HUES48 (cell line): ENCODE results near the gene UNC13D.

Source experiments
- H3K27ac ChIP-seq: one replicate; pipeline ENCODE4 v1.7.0; 2013; ENCODE audit warnings: low read depth, low read length, inconsistent platforms
- H3K27me3 ChIP-seq: 2 replicates; pipeline ENCODE4 v1.6.1; 2013; ENCODE audit warnings: mild to moderate bottlenecking, low read length; ENCODE audit not compliant: control insufficient read depth, insufficient read depth
- H3K36me3 ChIP-seq: 2 replicates; pipeline ENCODE4 v1.6.1; 2013; ENCODE audit warnings: low read length; ENCODE audit not compliant: control insufficient read depth, insufficient read depth
- H3K4me1 ChIP-seq: 2 replicates; pipeline ENCODE4 v1.6.1; 2013; ENCODE audit warnings: mild to moderate bottlenecking, low read length; ENCODE audit not compliant: control insufficient read depth, insufficient read depth
- H3K4me3 ChIP-seq: 2 replicates; pipeline ENCODE4 v1.5.1; 2013; ENCODE audit warnings: mild to moderate bottlenecking, low read depth, low read length
- H3K9ac ChIP-seq: 2 replicates; pipeline ENCODE4 v1.6.1; 2013; ENCODE audit warnings: mild to moderate bottlenecking, low read depth, low read length, moderate library complexity
- H3K9me3 ChIP-seq: 2 replicates; pipeline ENCODE4 v1.6.1; 2013; ENCODE audit warnings: low read length; ENCODE audit not compliant: control insufficient read depth, insufficient read depth

Gene UNC13D

DNA sequence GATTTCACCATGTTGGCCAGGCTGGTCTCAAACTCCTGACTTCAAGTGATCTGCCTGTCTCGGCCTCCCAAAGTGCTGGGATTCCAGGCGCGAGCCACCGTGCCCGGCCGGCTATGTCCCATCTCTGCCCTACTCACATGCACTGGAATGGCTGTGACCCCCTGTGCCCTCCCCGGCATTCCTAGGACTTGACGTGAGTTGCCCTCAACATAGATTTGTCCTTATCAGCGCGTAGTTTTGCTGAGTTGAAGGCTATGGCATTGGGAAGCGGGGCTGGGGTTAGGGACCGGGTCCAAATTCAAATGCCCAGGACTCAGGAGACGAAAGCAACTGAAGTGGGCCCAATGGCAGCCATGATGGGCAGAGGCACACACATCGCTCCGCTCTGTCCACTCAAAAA lies 5.8 kb downstream of the UNC13D start:
- H3K4me3 ChIP-seq = no peak overlapping the region
- H3K36me3 ChIP-seq = no peaks in the 10 kb centered on the region
- H3K9me3 ChIP-seq = no peaks in the 10 kb centered on the region
- no peak overlapping the region for H3K27ac ChIP-seq
- H3K27me3 ChIP-seq = no peaks in the 10 kb centered on the region
- H3K4me1 ChIP-seq = peaks cover 2% of the 10 kb centered on the region
- no peak overlapping the region for H3K9ac ChIP-seq

DNA sequence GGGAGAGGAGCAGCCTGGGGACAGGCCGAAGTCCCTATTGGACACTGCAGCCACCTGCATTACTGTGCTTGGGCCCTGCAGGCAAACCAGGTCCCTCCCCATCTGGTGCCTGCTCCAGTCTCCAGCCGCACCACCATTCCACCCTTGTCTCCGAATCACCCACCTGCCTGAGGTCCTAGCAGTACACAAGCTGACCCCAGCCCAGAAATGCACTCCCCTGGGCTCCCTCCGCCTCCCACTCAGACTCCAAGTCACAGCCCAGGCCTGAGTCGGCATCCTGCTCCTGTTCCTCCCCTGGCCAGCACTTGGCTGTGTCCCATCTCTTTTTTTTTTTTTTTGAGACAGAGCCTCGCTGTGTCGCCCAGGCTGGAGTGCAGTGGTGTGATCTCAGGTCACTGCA lies 6.3 kb downstream of the UNC13D start:
- no peak overlapping the region for H3K4me3 ChIP-seq
- peaks cover 7% of the 10 kb centered on the region for H3K4me1 ChIP-seq
- no peaks in the 10 kb centered on the region for H3K27me3 ChIP-seq
- no peaks in the 10 kb centered on the region for H3K36me3 ChIP-seq
- no peaks in the 10 kb centered on the region for H3K9me3 ChIP-seq
- no peak overlapping the region for H3K27ac ChIP-seq
- no peak overlapping the region for H3K9ac ChIP-seq

DNA sequence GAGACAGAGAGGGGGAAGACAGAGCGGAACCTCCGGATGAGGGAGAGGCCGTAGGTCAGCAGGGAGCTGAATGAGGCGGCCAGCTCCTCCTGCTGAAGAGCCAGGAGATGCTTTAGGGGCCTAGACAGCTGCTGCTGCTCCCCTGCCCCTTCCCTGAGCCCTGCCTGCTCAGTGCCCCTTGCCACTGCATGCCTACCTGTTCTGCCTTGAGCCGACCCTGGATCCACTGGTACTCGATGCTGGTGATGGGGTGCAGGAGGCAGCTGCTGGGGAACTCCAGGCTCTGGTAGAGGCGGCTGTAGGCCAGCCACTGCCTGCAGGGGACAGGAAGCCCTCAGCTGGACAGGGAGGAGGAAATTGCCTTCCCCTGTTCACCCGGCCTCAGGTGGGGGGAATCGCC lies 7.6 kb downstream of the UNC13D start:
- no peaks in the 10 kb centered on the region for H3K27me3 ChIP-seq
- peaks cover 14% of the 10 kb centered on the region for H3K4me1 ChIP-seq
- no peaks in the 10 kb centered on the region for H3K36me3 ChIP-seq
- no peak overlapping the region for H3K9ac ChIP-seq
- H3K27ac ChIP-seq = no peak overlapping the region
- no peaks in the 10 kb centered on the region for H3K9me3 ChIP-seq
- no peak overlapping the region for H3K4me3 ChIP-seq

DNA sequence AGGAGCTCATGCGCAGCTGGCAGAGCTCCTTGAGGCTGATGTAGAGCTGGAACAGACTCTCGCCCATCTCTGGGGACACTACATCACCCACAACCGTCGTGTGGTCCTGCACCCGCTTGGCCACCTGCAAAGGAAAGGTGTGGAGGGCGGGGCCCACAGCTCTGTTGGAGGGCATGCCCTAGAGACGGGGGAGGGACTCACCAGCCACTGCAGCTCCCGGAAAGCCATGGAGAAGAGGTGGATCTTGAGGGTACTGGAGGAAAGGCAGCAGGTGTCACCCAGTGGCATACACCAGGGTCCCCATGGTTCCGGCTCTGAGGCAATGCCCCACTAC lies 8.6 kb downstream of the UNC13D start:
- no peak overlapping the region for H3K27ac ChIP-seq
- no peaks in the 10 kb centered on the region for H3K36me3 ChIP-seq
- no peaks in the 10 kb centered on the region for H3K9me3 ChIP-seq
- no peak overlapping the region for H3K4me3 ChIP-seq
- H3K9ac ChIP-seq = no peak overlapping the region
- no peaks in the 10 kb centered on the region for H3K27me3 ChIP-seq
- H3K4me1 ChIP-seq = peaks cover 19% of the 10 kb centered on the region

DNA sequence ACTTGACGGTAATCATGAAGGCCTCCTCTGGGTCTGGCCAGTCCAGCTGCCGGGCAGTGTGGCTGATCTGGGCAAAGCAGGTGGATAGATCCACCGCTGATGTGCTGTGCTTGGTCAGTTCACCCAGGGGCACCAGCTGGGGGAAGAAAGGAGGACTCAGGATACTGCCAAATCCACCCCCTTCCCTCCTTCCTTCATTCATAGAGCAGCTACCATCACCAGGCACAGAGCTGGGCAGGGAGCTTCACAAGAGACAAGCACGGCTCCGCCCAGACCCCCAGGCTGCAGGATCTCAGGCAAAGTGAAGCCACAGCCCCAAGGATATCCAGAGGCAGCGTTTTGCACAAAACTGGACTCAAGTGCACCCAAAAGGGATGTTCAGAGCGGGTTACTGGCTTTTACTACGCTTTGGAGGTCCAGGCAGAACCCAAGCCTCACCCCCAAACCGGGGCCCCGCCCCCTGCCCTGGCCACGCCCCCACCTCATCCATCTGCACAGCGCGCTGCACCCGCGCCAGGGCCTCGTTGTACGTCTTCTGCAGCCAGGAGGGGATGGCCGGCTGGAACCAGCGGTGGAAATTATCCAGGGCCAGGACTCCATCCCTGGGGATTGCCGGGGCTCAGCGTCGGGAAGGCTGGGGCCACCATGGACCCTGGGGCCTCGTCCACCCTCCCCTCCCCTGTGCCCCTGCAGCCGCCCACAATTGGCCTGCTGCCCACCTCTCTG lies 9.1 kb downstream of the UNC13D start:
- H3K27ac ChIP-seq = no peak overlapping the region
- no peak overlapping the region for H3K4me3 ChIP-seq
- no peaks in the 10 kb centered on the region for H3K36me3 ChIP-seq
- H3K9me3 ChIP-seq = no peaks in the 10 kb centered on the region
- peaks cover 23% of the 10 kb centered on the region for H3K4me1 ChIP-seq
- no peak overlapping the region for H3K9ac ChIP-seq
- no peaks in the 10 kb centered on the region for H3K27me3 ChIP-seq

DNA sequence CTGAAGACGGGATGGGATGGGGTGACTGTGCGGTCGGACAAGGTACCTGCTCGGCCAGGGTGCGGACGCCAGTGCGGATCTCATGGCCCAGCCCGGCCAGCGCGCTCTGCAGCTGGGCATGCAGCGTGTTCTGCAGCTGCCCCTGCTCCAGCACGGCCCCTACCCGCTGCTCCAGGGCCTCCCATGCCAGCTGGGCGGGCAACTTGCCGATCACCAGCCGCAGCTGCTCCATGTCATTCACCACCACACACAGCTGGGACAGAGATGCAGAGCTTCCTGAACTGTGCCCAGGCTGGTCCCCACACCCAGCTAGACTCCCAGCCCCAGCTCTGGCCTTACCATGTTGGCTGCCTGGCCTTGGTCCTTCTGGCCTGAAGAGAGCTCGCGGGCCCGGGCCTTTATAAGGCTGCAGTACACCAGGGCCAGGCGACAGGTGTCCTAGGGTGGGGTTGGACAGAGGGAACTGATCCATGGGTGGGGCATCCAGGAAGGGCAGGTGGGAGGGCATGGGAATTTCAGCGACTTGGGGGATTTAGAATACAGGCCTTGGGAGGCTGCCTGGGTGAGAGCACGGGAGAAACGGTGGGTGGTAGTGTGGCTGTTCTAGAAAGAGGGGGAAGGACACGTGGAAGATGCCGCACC lies 9.8 kb downstream of the UNC13D start:
- no peaks in the 10 kb centered on the region for H3K36me3 ChIP-seq
- H3K4me1 ChIP-seq = peaks cover 24% of the 10 kb centered on the region
- no peak overlapping the region for H3K4me3 ChIP-seq
- H3K9ac ChIP-seq = no peak overlapping the region
- no peak overlapping the region for H3K27ac ChIP-seq
- H3K9me3 ChIP-seq = no peaks in the 10 kb centered on the region
- H3K27me3 ChIP-seq = no peaks in the 10 kb centered on the region

DNA sequence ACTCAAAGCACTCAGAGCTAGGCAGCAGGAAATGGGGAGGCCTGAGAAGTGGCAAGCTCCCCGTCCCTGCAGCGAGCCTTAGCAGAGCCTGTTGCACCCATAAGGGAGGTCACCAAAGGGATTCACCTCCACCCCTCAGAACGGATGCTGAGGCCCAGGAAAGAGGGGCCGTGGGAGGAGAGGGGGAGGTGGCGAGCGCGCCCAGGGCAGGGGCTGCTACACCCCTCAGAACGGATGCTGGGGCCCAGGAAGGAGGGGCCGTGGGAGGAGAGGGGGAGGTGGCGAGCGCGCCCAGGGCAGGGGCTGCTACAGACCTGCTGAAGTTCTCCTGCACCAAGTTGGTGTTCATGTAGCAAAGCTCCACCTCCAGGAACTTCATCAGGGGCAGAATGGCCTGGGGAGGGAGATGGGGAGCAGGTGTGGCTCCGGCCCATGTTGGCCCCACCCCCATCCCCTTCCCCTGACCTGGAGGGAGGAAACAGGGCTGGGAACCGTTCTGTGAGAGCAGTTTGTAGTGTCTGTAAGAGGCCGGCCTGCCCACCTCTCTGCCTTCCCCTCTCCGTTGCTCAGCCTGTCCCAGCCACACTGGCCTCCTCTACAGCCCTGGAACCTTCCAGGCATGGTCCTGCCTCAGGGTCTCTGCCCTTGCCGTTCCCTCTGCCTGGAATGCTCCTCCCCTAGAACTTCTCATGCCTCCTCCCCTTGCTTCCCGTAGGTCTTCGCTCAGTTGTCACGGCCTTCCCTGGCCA lies 11.4 kb downstream of the UNC13D start:
- Histone ChIP-seq H3K27ac (peak overlapping the region; percentile 21), H3K4me1 (peaks cover 28% of the 10 kb centered on the region), H3K4me3 (peak overlapping the region; percentile 36), H3K9ac (no peak overlapping the region), H3K36me3 (no peaks in the 10 kb centered on the region), H3K27me3 (no peaks in the 10 kb centered on the region), H3K9me3 (no peaks in the 10 kb centered on the region)

DNA sequence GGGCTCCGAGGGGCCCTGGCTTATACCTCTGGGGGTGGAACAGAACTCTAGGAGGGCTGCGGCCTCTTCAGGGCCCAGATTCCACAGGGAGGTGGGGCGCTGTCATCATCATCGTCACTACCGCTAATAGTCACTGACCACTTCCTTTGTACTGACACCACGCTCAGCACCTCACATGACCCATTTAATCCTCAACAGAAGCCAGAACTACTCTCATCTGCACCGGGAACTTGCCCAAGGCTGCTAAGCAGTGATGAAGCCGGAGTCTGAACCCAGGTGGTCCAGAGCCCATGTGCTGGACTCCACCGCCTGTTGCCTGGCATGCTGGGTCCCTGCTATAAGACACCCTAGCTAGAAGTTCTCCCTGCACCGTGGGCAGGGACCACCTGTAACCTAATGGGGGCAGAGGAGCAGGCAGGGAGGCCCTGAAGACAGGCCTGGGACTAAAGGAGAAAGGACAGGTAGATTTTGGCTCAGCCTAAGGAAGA lies 12.0 kb downstream of the UNC13D start:
- H3K9ac ChIP-seq = no peak overlapping the region
- H3K36me3 ChIP-seq = no peaks in the 10 kb centered on the region
- H3K27ac ChIP-seq = peak overlapping the region; percentile 21
- H3K27me3 ChIP-seq = no peaks in the 10 kb centered on the region
- H3K4me3 ChIP-seq = peak overlapping the region; percentile 36
- peaks cover 31% of the 10 kb centered on the region for H3K4me1 ChIP-seq
- no peaks in the 10 kb centered on the region for H3K9me3 ChIP-seq

DNA sequence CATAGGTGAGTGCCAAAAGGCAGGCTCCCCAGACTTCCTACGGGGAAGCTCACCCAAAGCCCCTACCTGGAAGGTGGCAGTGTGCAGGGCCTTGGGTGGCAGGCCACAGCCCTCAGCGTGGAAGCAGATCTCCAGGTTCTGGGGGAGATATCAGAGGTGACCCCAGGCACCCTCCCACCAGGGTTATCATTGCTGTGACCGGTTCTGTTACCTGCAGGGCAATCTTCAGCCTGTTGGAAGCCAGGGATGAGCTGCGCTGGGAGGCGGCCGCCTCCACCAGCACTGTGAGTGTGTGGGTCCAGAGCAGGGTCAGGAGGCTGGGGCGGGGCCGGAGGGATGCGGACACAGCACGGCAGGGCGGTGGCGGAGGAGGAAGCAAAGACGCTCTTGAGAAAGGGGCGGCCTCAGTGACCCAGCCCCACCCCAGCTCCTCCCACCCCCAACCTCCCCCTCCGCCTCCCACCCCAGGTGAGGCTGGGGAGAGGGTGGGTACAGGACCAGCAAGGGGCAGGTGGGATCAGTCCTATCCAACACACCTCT lies 13.1 kb downstream of the UNC13D start:
- H3K9ac ChIP-seq = no peak overlapping the region
- peaks cover 6% of the 10 kb centered on the region; the same call in 1 of the 2 replicates for H3K36me3 ChIP-seq
- 0 out of 2 replicates have a peak overlapping the region, but pooled peaks have one; percentile 15 for H3K4me3 ChIP-seq
- no peaks in the 10 kb centered on the region for H3K9me3 ChIP-seq
- H3K4me1 ChIP-seq = peaks cover 32% of the 10 kb centered on the region
- no peak overlapping the region for H3K27ac ChIP-seq
- H3K27me3 ChIP-seq = no peaks in the 10 kb centered on the region

DNA sequence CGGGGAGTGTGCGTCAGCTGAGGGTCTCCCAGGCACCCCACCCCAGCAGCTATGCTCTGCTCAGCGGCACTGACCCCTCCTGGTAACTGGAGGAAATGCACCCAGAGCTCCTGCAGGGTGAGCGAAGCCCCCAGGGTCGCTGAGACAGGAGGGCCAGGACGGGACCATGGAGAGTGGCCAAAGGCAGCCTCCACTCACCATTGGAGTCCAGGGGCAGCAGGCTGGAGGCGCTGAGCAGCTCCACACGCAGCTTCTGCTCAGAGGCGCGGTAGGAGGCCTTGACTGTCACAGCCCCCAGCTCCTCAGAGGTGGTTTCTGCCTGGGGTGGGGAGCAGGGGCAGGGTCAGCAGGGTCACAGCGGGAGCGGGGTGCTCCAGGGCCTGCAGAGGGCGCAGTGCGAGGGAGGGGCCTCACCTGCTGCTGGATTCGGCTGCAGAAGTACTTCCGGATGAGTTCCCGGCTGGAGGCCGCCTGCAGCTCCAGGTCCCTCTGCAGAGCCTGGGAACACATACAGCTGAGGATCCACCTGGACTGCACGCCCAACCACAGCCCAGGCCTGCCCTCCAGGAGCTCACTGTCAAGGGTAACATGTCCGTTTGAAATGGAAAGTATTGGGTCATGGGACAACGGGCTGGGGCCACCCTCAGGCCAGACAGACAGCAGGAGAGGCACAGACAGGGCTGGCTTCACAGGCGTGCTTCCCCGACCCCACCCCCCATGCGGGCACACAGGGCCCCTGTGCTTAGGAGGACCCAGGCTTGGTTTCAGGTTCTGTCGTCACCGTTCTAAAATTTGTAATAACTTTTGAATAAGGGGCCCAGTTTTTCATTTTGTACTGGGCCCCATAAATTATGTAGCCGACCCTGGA lies 13.8 kb downstream of the UNC13D start:
- Histone ChIP-seq H3K4me1 (peaks cover 32% of the 10 kb centered on the region), H3K27me3 (no peaks in the 10 kb centered on the region), H3K4me3 (0 out of 2 replicates have a peak overlapping the region, but pooled peaks have one; percentile 15), H3K27ac (peak overlapping the region; percentile 50), H3K36me3 (peaks cover 13% of the 10 kb centered on the region; the same call in 1 of the 2 replicates), H3K9ac (no peak overlapping the region), H3K9me3 (no peaks in the 10 kb centered on the region)
